SU-DHL-6 (cell line): Measurements from ENCODE around the gene ZDHHC11.
"Not testable (repeated sequence)": the region's sequence is repeated elsewhere in the genome, so short reads cannot be mapped to it uniquely, and the experiment has no call there.

Experiments
- CTCF ChIP-seq: fragments of 200-600 bp; sonication (generic); IDR thresholded peaks from one replicate; pipeline ENCODE4 v1.5.1; 2017; ENCODE audit warnings: antibody characterized with exemption, mild to moderate bottlenecking, low read length, moderate library complexity; ENCODE audit not compliant: insufficient read depth, poor library complexity, severe bottlenecking
- EZH2phosphoT487 ChIP-seq: fragments of 200-600 bp; sonication (generic), shearing (Covaris generic); conservative IDR thresholded peaks from 2 replicates; pipeline ENCODE4 v1.6.1; 2018; ENCODE audit warnings: mild to moderate bottlenecking, antibody characterized with exemption, low read length, moderate library complexity, mixed read lengths

GRCh38 chr5:774854-775505 is 75.8 kb downstream of the ZDHHC11 start:
- not testable (repeated sequence) for TF ChIP-seq EZH2phosphoT487, CTCF
